Aortic smooth muscle cell (primary cell): ENCODE measurements around the gene PRAMEF27. TPM values are rescaled to one million over a fixed set of nuclear protein-coding genes. Genes with fewer than 3 reads are reported as not detected.

Experiments
- total RNA-seq: library from RNA; depleted of rRNA; stranded (reverse); fragments of >200 nt; gene quantifications from 2 replicates; pipeline ENCODE4 v1.2.3, GENCODE V29; 2014

Gene PRAMEF27
- total RNA-seq, result not detected in 2 replicates

DNA sequence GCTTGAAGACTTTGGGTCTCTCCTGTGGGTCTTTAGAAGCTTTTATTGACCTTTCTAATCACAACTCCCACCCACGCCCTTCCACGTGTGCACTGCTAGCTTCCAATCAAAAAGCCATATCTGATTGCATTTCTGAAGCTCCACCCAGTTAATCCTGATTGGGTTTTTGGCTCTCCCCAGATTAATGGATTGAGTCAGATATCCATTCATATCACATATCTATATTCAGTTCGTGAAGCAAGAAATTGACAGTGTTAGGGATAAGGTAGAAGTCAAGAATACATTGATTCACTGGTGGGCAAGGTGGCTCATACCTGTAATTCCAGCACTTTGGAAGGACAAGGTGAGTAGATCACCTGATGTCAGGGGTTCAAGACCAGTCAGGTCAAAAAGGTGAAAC is at the start of gene PRAMEF27:
Gene PRAMEF27 (minus strand): TSS at position 101 of the 400 bp plus-strand sequence. CDS start 2,916 bp downstream, outside the sequence.

DNA sequence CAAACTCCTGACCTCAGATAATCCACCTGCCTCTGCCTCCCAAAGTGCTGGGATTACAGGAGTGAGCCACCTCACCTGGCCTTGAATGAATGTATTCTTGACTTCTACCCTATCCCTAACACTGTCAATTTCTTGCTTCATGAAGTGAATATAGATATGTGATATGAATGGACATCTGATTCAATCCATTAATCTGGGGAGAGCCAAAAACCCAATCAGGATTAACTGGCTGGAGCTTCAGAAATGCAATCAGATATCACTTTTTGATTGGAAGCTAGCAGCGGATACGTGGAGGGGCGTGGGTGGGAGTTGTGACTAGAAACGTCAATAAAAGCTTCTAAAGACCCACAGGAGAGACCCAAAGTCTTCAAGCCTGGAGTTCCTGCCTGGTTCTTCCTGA is 14.1 kb upstream of the PRAMEF27 start, which contains the start of gene PRAMEF25:
Gene PRAMEF25 (plus strand): TSS at position 301 of the 400 bp plus-strand sequence. CDS start 2,920 bp downstream, outside the sequence.

Other genes with a start within 250 kb of the PRAMEF27 start
- not detected in 2 replicates for gene PRAMEF11, start 225.2 kb downstream of the PRAMEF27 start, total RNA-seq
- not detected in 2 replicates for gene HNRNPCL1, start 207.9 kb downstream of the PRAMEF27 start, total RNA-seq
- not detected in 2 replicates for gene PRAMEF2, start 199.5 kb downstream of the PRAMEF27 start, total RNA-seq
- gene PRAMEF4, start 170.4 kb downstream of the PRAMEF27 start, total RNA-seq, result not detected in 2 replicates
- not detected in 2 replicates for gene PRAMEF10, start 158.3 kb downstream of the PRAMEF27 start, total RNA-seq
- gene PRAMEF7, start 140.0 kb downstream of the PRAMEF27 start, total RNA-seq, result not detected in 2 replicates
- not detected in 2 replicates for gene PRAMEF6, start 109.0 kb downstream of the PRAMEF27 start, total RNA-seq
- not detected in 2 replicates for gene HNRNPCL3, start 4.2 kb upstream of the PRAMEF27 start, total RNA-seq
- gene PRAMEF25, start 14.2 kb upstream of the PRAMEF27 start, total RNA-seq, result not detected in 2 replicates
- gene HNRNPCL2, start 60.3 kb upstream of the PRAMEF27 start, total RNA-seq, result not detected in 2 replicates
- not detected in 2 replicates for gene PRAMEF26, start 99.4 kb upstream of the PRAMEF27 start, total RNA-seq
- gene HNRNPCL4, start 109.1 kb upstream of the PRAMEF27 start, total RNA-seq, result not detected in 2 replicates
- not detected in 2 replicates for gene PRAMEF9, start 115.3 kb upstream of the PRAMEF27 start, total RNA-seq
- not detected in 2 replicates for gene PRAMEF13, start 144.8 kb upstream of the PRAMEF27 start, total RNA-seq
- gene PRAMEF18, start 169.6 kb upstream of the PRAMEF27 start, total RNA-seq, result not detected in 2 replicates
- not detected in 2 replicates for gene PRAMEF5, start 197.6 kb upstream of the PRAMEF27 start, total RNA-seq
- not detected in 2 replicates for gene PRAMEF8, start 228.6 kb upstream of the PRAMEF27 start, total RNA-seq
- gene PRAMEF33, start 247.0 kb upstream of the PRAMEF27 start, total RNA-seq, result not detected in 2 replicates